ENCODE data around the gene LDB3.

GRCh38 chr10:86663576-86664339 lies 4.6 kb upstream of the LDB3 start:
- TF ChIP-seq POLR2A (IDR thresholded peaks at IDR 0.05), result no peak
- no peak for TF ChIP-seq CTCF (IDR thresholded peaks at IDR 0.05)
